Cardiac muscle cell (in vitro differentiated cells and primary cell): ENCODE measurements around the gene MRPL24. TPM values are rescaled to one million over a fixed set of nuclear protein-coding genes. Genes with fewer than 3 reads are reported as not detected.

ENCODE experiments used
- DNase-seq, 2 donors: peaks; one replicate each; pipeline versions ENCODE4 v3.0.0 to v3.0.0-alpha.2; 2010 to 2017; ENCODE audit warnings: low read depth in 1 of 2, low spot score in 1 of 2
- H3K27ac ChIP-seq: fragments of 200-600 bp; sonication (generic); 2 replicates; pipeline ENCODE4 v1.5.1; 2016
- H3K27me3 ChIP-seq: fragments of 200-600 bp; sonication (generic); 2 replicates; pipeline ENCODE4 v1.6.0; 2016; ENCODE audit warnings: control low read depth
- H3K36me3 ChIP-seq: fragments of 200-600 bp; sonication (generic); 2 replicates; pipeline ENCODE4 v1.5.1; 2016; ENCODE audit warnings: control low read depth
- H3K4me1 ChIP-seq: fragments of 200-600 bp; sonication (generic); 2 replicates; pipeline ENCODE4 v1.8.1; 2017; ENCODE audit warnings: low read depth, mild to moderate bottlenecking, mixed run types
- H3K4me3 ChIP-seq: fragments of 200-600 bp; sonication (generic); 2 replicates; pipeline ENCODE4 v1.5.1; 2016; ENCODE audit warnings: mild to moderate bottlenecking
- H3K9me3 ChIP-seq: fragments of 200-600 bp; sonication (generic); 2 replicates; pipeline ENCODE4 v1.5.1; 2017; ENCODE audit warnings: low read depth, mild to moderate bottlenecking, control low read depth
- CTCF ChIP-seq: IDR thresholded peaks from 2 replicates; pipeline ENCODE4 v1.5.1; 2012; ENCODE audit warnings: low read depth, mild to moderate bottlenecking, low read length
- polyA plus RNA-seq: library from polyadenylated mRNA; unstranded; fragments of >200 nt; fragmentation: Nextera tagmentation; extraction: Ambion mirVana; gene quantifications from 2 replicates; pipeline ENCODE4 v1.2.1, GENCODE V29; 2016
- total RNA-seq: library from RNA; depleted of rRNA; stranded (reverse); fragments of >200 nt; gene quantifications from 2 replicates; pipeline ENCODE4 v1.2.3, GENCODE V29; 2016

Gene MRPL24
- total and polyA plus RNA-seq, 2 experiments from 2014 or later: 34.9 to 77.7 TPM

GRCh38 chr1:156721131-156721530, 19.8 kb downstream of the MRPL24 start:
- Histone ChIP-seq H3K9me3 (no peaks in the 10 kb centered on the region), H3K27me3 (no peaks in the 10 kb centered on the region), H3K4me3 (no peak overlapping the region), H3K4me1 (peaks cover 23% of the 10 kb centered on the region), H3K27ac (peak overlapping the region; percentile 85), H3K36me3 (peaks cover 14% of the 10 kb centered on the region)
- peak in 1 of 2 donors; percentile 73 for DNase-seq
- TF ChIP-seq CTCF: no peak

GRCh38 chr1:156717351-156717750, 23.5 kb downstream of the MRPL24 start:
- no peak overlapping the region for H3K27ac ChIP-seq
- peaks cover 30% of the 10 kb centered on the region for H3K4me1 ChIP-seq
- no peaks in the 10 kb centered on the region for H3K9me3 ChIP-seq
- H3K4me3 ChIP-seq: no peak overlapping the region
- DNase-seq: no peak
- no peak for TF ChIP-seq CTCF
- H3K27me3 ChIP-seq: no peaks in the 10 kb centered on the region
- H3K36me3 ChIP-seq: no peaks in the 10 kb centered on the region

- DNase-seq: no peak
- Histone ChIP-seq H3K36me3 (no peaks in the 10 kb centered on the region), H3K4me3 (no peak overlapping the region), H3K9me3 (no peaks in the 10 kb centered on the region), H3K27ac (no peak overlapping the region), H3K27me3 (no peaks in the 10 kb centered on the region), H3K4me1 (peaks cover 40% of the 10 kb centered on the region)
- no peak for TF ChIP-seq CTCF
These were observed 26.1 kb downstream of the MRPL24 start for GRCh38 chr1:156714830-156715229.

- Histone ChIP-seq H3K9me3 (no peaks in the 10 kb centered on the region), H3K4me3 (no peak overlapping the region), H3K4me1 (peaks cover 60% of the 10 kb centered on the region), H3K27ac (peak overlapping the region; percentile 86), H3K27me3 (no peaks in the 10 kb centered on the region), H3K36me3 (no peaks in the 10 kb centered on the region)
- DNase-seq: no peak
- no peak for TF ChIP-seq CTCF
These were observed 28.3 kb downstream of the MRPL24 start for GRCh38 chr1:156712626-156713025.

GRCh38 chr1:156711011-156711817, 29.7 kb downstream of the MRPL24 start:
- peak overlapping the region; percentile 86 for H3K27ac ChIP-seq
- no peak for TF ChIP-seq CTCF
- no peaks in the 10 kb centered on the region for H3K9me3 ChIP-seq
- H3K27me3 ChIP-seq: no peaks in the 10 kb centered on the region
- H3K4me1 ChIP-seq: peaks cover 72% of the 10 kb centered on the region
- no peaks in the 10 kb centered on the region for H3K36me3 ChIP-seq
- H3K4me3 ChIP-seq: no peak overlapping the region
- peak; percentile 76 to 89 for DNase-seq
